ENCODE results near the gene PF4V1. TPM values are rescaled to one million over a fixed set of nuclear protein-coding genes. Genes with fewer than 3 reads are reported as not detected.

The PF4V1 gene
- total and polyA plus RNA-seq, 9 of the 15 experiments (the other 6 are each of a cell fraction or from before 2014, with no cell fraction given) = not detected

DNA sequence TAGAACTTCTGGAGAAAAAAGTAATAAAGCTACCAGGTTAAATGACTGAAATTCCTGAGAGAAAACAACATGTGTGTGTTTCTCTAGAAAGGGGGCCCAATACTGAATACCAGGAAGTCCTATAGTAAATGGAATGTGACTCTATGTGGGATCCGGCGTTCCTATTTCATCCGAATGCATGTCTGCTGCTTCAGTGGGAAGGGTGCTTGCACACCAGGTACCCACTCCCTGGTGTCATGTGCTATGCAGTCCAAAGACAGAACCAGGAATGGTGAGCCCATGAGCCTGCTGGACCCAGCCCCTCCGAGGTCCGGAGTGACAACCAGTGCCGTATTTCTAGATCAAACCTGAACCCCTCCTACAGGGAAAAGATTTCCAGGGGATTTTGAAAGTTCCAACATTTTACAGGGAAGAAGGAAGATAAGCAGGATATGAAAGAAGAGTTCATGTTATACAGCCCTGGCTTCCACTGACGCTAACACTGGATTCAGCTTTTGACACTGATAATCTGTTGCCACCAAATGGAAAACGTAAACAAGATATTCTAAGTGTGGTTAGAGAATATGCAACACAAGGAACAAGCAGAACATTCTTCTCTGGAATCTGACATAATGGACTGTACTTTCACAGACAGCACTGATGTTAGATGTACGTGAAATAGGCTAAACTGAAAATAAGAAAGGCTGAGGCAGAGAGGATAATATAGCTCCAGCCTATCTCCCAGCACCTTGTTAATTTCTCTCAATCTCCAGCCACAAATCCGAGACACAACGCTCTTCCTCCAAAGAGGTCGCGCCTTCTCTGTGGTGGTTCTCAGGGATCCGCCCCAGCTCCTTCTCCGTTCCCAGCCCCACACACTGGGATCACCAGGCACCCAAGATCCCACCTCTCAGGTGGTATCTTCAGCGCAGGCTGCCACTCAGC lies 15.4 kb downstream of the PF4V1 start (continued):
- TF ChIP-seq BRF2 (IDR thresholded peaks at IDR 0.05; ENCODE audit: borderline replicate concordance, insufficient read depth, insufficient read length) (no peak), ZNF3 (CRISPR knock-in tag; IDR thresholded peaks at IDR 0.05) (no peak), XRCC4 (IDR thresholded peaks at IDR 0.05; ENCODE audit: extremely low read depth, insufficient read depth, insufficient read length) (no peak), HCFC1 (IDR thresholded peaks at IDR 0.05; ENCODE audit: low read depth, low read length) (no peak), ETV6 (IDR thresholded peaks at IDR 0.05; ENCODE audit: borderline replicate concordance in 1 of 2, low read depth in 2 of 2, low read length in 1 of 2) (no peak), ETV6 (CRISPR knock-in tag; IDR thresholded peaks at IDR 0.05; ENCODE audit: borderline replicate concordance) (no peak), ADNP (tag; IDR thresholded peaks at IDR 0.05) (no peak), PHF8 (IDR thresholded peaks at IDR 0.05; ENCODE audit: borderline replicate concordance, low read length) (0 out of 2 replicates have a peak, but pooled peaks have one; percentile 8), GMEB1 (CRISPR knock-in tag; IDR thresholded peaks at IDR 0.05) (no peak)
- TF ChIP-seq, protein P1, sequence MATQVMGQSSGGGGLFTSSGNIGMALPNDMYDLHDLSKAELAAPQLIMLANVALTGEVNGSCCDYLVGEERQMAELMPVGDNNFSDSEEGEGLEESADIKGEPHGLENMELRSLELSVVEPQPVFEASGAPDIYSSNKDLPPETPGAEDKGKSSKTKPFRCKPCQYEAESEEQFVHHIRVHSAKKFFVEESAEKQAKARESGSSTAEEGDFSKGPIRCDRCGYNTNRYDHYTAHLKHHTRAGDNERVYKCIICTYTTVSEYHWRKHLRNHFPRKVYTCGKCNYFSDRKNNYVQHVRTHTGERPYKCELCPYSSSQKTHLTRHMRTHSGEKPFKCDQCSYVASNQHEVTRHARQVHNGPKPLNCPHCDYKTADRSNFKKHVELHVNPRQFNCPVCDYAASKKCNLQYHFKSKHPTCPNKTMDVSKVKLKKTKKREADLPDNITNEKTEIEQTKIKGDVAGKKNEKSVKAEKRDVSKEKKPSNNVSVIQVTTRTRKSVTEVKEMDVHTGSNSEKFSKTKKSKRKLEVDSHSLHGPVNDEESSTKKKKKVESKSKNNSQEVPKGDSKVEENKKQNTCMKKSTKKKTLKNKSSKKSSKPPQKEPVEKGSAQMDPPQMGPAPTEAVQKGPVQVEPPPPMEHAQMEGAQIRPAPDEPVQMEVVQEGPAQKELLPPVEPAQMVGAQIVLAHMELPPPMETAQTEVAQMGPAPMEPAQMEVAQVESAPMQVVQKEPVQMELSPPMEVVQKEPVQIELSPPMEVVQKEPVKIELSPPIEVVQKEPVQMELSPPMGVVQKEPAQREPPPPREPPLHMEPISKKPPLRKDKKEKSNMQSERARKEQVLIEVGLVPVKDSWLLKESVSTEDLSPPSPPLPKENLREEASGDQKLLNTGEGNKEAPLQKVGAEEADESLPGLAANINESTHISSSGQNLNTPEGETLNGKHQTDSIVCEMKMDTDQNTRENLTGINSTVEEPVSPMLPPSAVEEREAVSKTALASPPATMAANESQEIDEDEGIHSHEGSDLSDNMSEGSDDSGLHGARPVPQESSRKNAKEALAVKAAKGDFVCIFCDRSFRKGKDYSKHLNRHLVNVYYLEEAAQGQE (IDR thresholded peaks at IDR 0.05; ENCODE audit: borderline replicate concordance) = 0 out of 2 replicates have a peak, but pooled peaks have one; percentile 3
- TF ChIP-seq, protein P1 (CRISPR knock-in tag; IDR thresholded peaks at IDR 0.05; ENCODE audit: low read depth) = no peak
